IPS-18c (cell line): ENCODE data around the gene ANTXR1.

Source experiments
- H3K4me3 ChIP-seq: 2 replicates; pipeline ENCODE4 v1.7.0; 2013; ENCODE audit warnings: low read depth, mild to moderate bottlenecking, low read length, moderate library complexity; ENCODE audit not compliant: insufficient read depth
- H3K9me3 ChIP-seq: one replicate; pipeline ENCODE4 v1.6.1; 2013; ENCODE audit warnings: mild to moderate bottlenecking, low read length, moderate library complexity; ENCODE audit not compliant: control insufficient read depth, insufficient read depth

The ANTXR1 gene

GRCh38 chr2:69054431-69054830 lies 41.5 kb downstream of the ANTXR1 start:
- Histone ChIP-seq H3K9me3 (no peaks in the 10 kb centered on the region), H3K4me3 (no peak overlapping the region)

DNA sequence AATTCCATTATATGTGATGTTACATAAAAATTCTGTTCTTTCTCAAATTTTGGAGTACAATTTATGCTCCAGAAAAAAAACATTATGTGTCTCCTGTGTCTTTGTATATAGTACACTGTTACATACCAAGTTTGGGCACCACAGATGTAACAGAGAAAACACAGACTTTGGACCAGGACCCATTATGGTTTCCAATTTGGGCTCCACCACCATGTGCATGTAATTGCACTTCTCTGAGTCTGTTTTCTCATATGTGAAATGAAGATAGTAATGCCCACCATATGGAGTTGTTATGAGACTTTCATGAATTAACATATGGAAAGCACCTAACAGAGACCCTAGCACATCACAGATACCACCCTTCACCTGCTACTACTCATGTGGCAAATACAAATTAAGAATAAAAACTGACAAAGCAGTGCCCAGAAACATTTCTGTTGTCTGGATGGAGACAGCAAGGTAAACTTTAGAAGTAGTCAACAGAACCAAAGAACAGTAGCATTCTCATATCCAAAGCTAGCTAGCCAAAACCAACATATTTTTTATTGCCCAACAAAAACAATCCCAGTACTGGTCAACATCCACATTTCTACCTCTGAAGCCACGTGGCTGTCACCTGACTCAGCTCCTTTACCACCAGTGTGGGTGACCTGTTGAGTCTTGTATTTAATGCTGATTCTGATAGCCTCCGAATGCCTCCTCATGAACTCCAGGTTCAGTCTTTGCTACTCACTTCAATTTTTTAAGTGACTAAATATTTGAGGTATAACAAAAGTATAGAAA lies 42.9 kb downstream of the ANTXR1 start:
- H3K9me3 ChIP-seq: no peaks in the 10 kb centered on the region
- no peak overlapping the region for H3K4me3 ChIP-seq

DNA sequence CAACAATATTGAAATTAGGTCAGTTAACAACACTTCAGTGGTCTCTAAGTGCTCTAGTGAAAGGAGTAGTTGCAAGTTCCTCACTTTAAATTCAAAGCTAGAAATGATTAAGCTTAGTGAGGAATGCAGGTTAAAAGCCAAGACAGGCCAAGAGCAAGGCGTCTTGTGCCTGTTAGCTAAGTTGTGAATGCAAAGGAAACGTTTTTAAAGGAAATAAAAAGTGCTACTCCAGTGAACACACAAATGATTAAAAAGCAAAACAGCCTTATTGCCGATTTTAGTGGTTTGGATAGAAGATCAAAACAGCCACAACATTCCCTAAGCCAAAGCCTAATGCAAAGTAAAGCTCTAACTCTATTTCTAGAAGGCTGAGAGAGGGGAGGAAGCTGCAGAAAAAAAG lies 44.7 kb downstream of the ANTXR1 start:
- Histone ChIP-seq H3K4me3 (no peak overlapping the region), H3K9me3 (no peaks in the 10 kb centered on the region)

GRCh38 chr2:69059731-69060290 lies 46.8 kb downstream of the ANTXR1 start:
- Histone ChIP-seq H3K9me3 (no peaks in the 10 kb centered on the region), H3K4me3 (no peak overlapping the region)

DNA sequence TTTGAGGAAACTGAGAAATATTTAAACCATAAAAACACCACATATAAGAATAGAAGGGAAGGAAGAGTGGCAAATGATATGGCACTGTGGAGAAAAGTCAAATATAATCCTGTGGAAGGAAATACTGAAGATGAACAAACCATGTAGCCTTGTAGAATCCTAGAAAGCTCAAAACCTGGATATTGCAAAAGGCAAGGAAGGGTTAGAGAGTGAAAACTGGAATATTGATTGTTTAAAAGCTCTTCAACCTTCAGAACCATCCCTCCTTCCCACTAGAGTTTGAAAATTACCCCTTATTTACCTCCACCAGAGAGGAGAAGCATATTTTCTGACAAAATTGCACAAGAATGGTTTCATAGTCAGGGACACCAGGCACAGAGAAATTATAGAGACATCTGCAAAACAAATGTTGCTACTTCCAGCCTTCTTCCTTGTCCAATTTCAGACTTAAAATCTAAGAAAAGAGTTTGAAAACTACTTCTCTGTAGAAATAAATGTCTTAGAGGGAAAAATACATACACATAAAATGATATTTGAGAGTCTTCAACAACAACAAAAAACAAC lies 48.0 kb downstream of the ANTXR1 start:
- H3K4me3 ChIP-seq: no peak overlapping the region
- no peaks in the 10 kb centered on the region for H3K9me3 ChIP-seq

DNA sequence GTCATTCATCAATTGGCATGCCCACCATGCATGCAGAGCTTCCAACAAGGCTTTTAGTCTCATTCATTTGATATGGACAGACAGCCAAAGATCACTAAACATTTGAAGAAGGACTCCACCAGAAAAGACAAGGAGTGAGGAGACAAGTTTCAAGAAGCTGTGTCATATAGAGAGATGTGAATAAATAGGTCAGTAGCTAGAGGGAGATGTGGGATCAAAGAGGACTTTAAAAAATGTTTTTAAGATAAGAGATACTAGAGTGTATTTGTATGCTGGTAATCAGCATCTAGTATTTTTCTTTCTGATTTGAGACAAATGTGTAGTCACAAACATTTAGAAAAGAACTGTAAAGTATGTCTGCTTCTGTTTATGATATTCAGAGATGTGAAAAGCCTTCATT lies 48.5 kb downstream of the ANTXR1 start:
- Histone ChIP-seq H3K4me3 (no peak overlapping the region), H3K9me3 (no peaks in the 10 kb centered on the region)

DNA sequence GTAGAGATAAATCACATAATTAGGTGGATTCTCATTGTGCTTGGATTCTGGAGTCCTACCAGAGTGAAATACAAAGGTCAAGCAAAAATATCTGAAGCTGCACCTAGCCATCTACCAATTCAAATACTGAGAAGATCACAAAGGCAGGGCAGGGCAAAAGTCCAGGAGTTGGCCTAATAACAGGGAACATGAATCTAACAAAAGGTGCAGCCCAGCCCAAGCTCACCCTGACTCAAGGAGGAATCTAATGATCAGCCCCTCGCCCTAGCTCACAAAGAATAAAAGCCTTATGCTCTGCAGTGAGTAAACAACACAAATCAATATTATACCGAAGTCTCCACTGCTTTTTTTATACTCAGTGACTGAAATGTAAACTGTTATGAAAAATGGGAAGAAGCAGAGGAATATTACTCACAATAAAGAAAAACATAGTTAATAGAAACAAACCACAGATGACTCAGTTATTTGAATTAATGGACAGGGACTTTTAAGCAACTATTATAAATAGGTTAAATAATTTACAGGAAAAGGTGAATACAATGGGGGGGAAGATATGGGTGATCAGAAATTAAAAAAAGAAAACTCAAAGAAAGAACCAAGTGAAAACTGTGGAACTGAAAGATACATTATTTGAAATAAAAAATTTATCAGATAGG lies 49.5 kb downstream of the ANTXR1 start:
- Histone ChIP-seq H3K9me3 (no peaks in the 10 kb centered on the region), H3K4me3 (no peak overlapping the region)

GRCh38 chr2:69065735-69066336 lies 52.9 kb downstream of the ANTXR1 start:
- H3K9me3 ChIP-seq: no peaks in the 10 kb centered on the region

DNA sequence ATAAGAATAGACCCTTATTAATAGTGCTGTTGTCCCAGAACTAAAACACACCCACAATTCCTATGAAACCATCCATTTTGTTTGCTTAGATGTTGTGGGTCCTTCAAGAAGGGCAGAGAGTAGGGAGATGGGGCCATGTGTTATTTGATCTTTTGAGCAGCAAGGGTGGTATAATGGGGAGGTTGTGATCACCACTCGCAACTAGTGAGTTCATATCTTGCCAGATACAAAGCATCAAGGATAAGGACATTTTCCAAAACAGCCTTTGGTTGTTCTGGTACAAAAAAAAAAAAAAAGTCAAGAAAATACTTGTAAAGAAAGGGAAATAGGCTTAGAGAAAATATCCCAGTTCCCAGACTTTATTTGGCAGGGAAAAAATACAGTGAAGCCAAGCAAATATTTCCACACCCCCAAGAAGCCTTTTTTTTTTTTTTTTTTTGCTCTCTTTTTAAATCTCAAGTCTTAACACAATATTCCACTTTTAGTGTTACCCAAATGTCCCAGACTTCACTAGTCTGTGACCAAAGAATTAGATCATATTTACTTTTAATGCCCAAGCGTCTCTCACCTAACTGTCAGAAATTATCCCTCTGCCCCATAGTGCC lies 54.1 kb downstream of the ANTXR1 start:
- Histone ChIP-seq H3K9me3 (no peaks in the 10 kb centered on the region), H3K4me3 (no peak overlapping the region)

More at GRCh38 chr2:69065735-69066336, 52.9 kb downstream of the ANTXR1 start:
- H3K4me3 ChIP-seq: no peak overlapping the region

GRCh38 chr2:69067866-69068265 lies 54.9 kb downstream of the ANTXR1 start:
- Histone ChIP-seq H3K4me3 (no peak overlapping the region), H3K9me3 (no peaks in the 10 kb centered on the region)

DNA sequence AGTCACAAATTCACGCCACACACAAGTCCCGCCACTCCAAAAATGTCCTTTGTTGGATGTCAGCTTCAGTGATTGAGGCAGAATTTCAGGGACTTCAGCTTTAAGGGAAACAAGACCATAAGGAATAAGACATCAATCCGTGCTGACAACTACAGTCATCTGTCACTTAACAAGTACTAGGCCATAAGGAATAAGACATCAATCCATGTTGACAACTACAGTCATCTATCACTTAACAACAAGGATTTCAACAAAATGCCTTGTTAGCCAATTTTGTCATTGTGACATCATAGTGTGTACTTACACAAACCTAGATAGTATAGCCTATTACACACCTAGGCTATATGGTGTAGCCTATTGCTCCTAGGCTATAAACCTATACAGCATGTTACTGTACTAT lies 58.0 kb downstream of the ANTXR1 start:
- Histone ChIP-seq H3K9me3 (no peaks in the 10 kb centered on the region), H3K4me3 (no peak overlapping the region)

DNA sequence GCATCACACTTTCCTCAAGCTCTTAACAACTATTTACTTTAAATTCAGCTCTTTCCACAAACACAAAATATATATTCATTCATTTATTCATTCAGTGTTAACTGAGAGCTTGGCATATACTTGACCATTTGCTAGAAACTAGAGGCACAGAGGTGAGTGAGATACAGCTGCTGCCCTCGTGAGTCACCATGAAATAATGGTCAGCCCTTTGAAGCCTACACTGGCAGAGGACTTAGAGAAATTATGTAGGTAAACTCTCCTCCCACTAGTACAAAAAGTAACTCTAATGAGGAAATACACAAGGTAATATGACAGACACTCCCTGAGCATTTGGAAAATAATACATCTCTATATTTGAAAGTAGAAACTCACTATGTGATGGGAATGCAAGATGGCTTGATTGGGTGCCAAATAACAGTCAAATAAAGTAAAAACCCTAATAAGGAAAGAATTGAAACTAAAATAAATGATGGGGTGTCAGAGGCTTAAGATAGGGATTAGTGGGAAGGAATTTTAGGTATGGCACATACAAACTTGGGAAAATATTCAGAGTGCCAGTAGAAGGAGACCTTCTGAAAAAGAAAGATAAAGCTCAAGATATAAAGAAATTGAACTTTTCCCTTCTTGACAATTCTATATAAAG lies 61.1 kb downstream of the ANTXR1 start:
- no peak overlapping the region for H3K4me3 ChIP-seq

DNA sequence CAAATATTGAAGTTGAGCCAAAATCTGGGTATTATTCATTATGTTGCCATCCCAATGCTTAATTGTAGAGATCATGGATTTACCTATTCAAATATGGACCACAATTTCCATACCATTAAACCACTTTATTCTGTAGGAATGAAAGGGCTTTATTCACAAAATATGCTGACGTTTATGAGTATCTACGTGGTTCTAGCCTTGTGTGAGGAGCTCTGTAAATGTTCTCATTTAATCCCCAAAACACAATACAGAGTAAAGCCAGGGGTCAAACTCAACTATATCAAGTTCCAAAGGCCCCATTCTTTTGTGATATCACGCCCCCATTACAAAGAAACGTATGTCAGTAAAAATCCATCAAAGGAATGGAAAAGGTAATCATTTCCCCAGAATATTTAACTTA lies 61.9 kb downstream of the ANTXR1 start:
- Histone ChIP-seq H3K4me3 (no peak overlapping the region), H3K9me3 (no peaks in the 10 kb centered on the region)

More for the DNA sequence above, 61.1 kb downstream of the ANTXR1 start:
- H3K9me3 ChIP-seq: no peaks in the 10 kb centered on the region

DNA sequence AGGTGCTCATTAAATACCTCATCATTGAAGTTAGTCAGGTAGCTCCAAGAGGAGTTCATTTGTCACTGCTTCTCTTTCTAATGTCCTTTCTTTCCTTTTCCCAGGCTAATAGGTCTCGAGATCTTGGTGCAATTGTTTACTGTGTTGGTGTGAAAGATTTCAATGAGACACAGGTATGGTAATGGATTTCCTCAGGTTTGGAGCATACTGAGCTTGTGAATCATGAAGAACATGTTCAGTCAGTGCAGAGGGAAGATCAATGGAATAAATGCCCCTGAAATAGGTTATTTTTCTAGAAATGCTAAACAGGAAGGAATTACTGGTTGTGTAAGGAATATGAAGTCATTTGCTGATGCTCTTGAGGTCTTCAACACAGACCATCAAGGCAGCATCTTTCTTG lies 62.5 kb downstream of the ANTXR1 start:
- Histone ChIP-seq H3K4me3 (no peak overlapping the region), H3K9me3 (no peaks in the 10 kb centered on the region)

DNA sequence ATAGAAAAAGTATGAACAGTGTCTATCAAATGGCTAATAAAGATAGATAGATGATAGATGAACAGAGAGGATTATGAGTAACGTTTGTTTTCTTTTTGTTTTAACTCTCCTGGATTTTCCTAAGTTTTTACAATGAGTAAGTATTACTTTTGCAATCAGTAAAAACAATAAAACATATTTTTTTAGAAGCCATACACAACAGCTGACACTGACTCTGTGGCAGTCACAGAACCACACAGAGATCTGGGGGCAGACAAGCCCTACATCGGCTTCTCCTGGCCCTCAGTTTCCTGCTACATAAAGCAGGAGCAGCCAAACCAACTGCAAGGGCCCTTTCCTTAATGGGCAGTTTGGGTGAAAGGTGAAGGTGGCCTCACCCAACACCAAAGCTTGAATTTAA lies 63.6 kb downstream of the ANTXR1 start:
- H3K4me3 ChIP-seq: no peak overlapping the region

DNA sequence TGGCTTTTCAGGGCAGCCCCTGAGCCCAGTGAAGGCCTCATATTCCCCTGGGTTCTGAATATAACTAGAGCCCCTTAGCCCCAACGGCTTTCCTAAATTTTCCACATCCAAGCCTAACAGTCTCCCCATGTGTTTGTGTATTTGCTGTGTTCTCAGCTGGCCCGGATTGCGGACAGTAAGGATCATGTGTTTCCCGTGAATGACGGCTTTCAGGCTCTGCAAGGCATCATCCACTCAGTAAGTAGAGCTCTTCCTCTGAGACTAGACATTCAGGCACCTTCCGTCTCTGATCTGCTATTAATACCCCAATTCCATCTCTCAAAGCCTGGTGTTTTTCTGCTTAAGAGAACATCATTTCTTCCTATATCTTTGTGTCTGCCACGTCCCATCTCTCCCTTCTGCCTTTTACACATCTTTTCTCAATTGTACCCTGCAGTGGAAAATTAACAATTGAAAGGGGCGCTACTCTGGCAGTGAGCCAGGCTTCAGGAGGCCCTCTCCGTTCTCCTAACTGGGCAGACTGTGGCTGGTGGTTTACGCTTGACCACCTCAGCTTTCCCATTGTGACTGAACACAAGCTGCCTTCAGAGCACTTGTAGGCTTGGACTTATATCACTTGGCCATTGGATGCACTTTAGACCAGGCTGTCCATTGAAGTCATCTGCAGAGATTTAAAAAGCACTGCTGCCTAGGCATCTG lies 64.4 kb downstream of the ANTXR1 start:
- H3K9me3 ChIP-seq: no peaks in the 10 kb centered on the region

More for the DNA sequence above, 63.6 kb downstream of the ANTXR1 start:
- H3K9me3 ChIP-seq: no peaks in the 10 kb centered on the region

More for the DNA sequence above, 64.4 kb downstream of the ANTXR1 start:
- H3K4me3 ChIP-seq: no peak overlapping the region
